Measurements from ENCODE around the gene AP4S1. TPM values are rescaled to one million over a fixed set of nuclear protein-coding genes. Genes with fewer than 3 reads are reported as not detected.
"Not testable (repeated sequence)": the region's sequence is repeated elsewhere in the genome, so short reads cannot be mapped to it uniquely, and the experiment has no call there.

AP4S1 gene
- total RNA-seq, 1 donor from 2014 or later = 24.4 TPM

DNA sequence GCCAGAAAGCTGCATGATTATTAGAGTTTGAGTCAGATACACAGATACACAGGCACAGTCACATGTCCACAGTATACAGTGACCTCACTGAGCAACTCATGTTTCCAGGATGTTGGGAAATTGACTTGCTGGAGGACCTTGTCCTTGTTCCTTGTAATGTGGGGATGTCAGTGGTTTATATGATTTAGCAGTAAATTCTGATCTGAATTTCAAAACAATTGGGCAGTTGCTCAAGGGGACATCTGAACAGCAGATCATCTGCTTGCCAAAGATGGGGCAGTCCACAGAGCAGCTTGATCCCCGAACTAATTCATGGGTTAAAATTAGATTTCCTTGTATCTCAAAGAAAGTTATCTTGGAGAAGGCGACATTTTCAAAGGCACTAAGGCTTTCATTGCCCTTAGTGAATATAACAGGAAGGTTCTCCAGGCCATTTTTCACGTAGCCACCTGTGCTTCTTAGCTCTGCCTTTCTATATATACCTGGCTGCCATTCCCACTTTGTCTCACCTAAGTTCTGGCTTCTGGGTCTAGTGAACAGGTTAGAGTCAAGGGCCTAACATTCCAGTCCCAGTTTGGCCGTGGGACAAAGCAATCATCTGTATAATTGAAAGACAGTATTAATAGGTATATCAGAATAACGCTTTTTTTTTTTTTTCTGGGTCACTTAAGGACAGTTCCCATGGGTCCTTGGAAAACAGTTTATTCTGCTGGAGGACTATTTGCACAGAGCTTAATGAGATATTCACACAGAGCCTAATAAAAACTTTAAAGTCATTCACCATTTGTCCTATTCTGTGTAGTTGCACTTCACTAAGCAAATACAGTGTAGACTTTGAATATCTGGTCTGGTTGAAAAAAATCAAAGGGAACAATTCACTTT lies 65.7 kb downstream of the AP4S1 start:
- Histone ChIP-seq H3K79me2 (ENCODE audit: low read depth) (no peaks in the 10 kb centered on the region), H3K9me3 (ENCODE audit: low read depth) (no peaks in the 10 kb centered on the region), H2AFZ (replicated peaks) (no peak overlapping the region), H3K9ac (no peak overlapping the region), H3K4me3 (no peak overlapping the region), H3K36me3 (no peaks in the 10 kb centered on the region), H3K4me1 (no peaks in the 10 kb centered on the region), H3K27ac (no peak overlapping the region), H3K4me2 (no peak overlapping the region), H4K20me1 (ENCODE audit: low read depth) (no peaks in the 10 kb centered on the region), H3F3A (ENCODE audit: low read depth) (no peaks in the 10 kb centered on the region), H3K27me3 (no peaks in the 10 kb centered on the region)
- Mint-ChIP-seq H3K27me3 (ENCODE audit: insufficient read depth, low read depth) (no peaks in the 10 kb centered on the region), H3K27ac (no peak overlapping the region), H3K4me3 (no peak overlapping the region), H3K36me3 (peaks cover 2% of the 10 kb centered on the region), H3K9me3 (no peaks in the 10 kb centered on the region), H3K4me1 (no peaks in the 10 kb centered on the region)
- TF ChIP-seq EZH2phosphoT487 (IDR thresholded peaks at IDR 0.05) (no peak), EZH2 (IDR thresholded peaks at IDR 0.05) (no peak)
- TF ChIP-seq, protein P1, sequence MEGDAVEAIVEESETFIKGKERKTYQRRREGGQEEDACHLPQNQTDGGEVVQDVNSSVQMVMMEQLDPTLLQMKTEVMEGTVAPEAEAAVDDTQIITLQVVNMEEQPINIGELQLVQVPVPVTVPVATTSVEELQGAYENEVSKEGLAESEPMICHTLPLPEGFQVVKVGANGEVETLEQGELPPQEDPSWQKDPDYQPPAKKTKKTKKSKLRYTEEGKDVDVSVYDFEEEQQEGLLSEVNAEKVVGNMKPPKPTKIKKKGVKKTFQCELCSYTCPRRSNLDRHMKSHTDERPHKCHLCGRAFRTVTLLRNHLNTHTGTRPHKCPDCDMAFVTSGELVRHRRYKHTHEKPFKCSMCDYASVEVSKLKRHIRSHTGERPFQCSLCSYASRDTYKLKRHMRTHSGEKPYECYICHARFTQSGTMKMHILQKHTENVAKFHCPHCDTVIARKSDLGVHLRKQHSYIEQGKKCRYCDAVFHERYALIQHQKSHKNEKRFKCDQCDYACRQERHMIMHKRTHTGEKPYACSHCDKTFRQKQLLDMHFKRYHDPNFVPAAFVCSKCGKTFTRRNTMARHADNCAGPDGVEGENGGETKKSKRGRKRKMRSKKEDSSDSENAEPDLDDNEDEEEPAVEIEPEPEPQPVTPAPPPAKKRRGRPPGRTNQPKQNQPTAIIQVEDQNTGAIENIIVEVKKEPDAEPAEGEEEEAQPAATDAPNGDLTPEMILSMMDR (IDR thresholded peaks at IDR 0.05) = no peak
- no peak for DNase-seq (ENCODE audit: low spot score)

DNA sequence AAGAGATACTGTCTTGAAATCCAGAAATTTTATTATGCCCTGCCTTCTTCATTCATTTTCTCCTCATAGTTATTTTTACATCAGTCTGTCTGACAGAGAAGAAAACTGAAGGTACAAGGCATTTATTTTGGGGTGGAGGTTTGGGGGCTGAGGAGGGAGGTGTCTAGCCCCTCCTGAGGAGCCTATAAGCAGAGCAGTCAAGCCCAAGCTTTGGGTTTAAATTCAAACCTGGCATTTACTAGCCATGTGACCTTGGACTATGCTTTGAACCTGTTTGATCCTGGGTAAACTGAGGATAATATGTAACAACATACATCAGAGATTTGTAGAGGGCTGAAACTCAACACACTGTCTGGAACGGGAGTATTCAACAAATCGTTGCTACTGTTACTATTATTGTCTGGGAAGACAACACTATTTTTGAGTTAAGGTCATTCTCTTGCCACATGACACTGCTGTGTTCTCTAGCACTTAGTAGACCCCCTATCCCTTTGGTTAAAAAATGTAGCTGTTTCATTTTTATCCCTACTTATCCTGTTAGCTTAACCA lies 66.8 kb downstream of the AP4S1 start:
- DNase-seq (ENCODE audit: low spot score) = no peak
- no peaks in the 10 kb centered on the region for H3K4me1 Mint-ChIP-seq
- no peak overlapping the region for H3K4me2 ChIP-seq
- H3K9ac ChIP-seq = no peak overlapping the region
- H3K79me2 ChIP-seq (ENCODE audit: low read depth) = no peaks in the 10 kb centered on the region
- H3K27me3 ChIP-seq = no peaks in the 10 kb centered on the region
- no peaks in the 10 kb centered on the region for H3K9me3 Mint-ChIP-seq
- H3K27ac ChIP-seq = no peak overlapping the region
- H3K27ac Mint-ChIP-seq = no peak overlapping the region
- H3K4me3 ChIP-seq = no peak overlapping the region
- H3F3A ChIP-seq (ENCODE audit: low read depth) = no peaks in the 10 kb centered on the region
- TF ChIP-seq EZH2phosphoT487 (IDR thresholded peaks at IDR 0.05) (no peak), EZH2 (IDR thresholded peaks at IDR 0.05) (no peak)
- TF ChIP-seq, protein P1 (IDR thresholded peaks at IDR 0.05) = no peak
- no peak overlapping the region for H3K4me3 Mint-ChIP-seq
- H2AFZ ChIP-seq (replicated peaks) = no peak overlapping the region
- H3K36me3 ChIP-seq = no peaks in the 10 kb centered on the region
- H3K36me3 Mint-ChIP-seq = peaks cover 2% of the 10 kb centered on the region
- no peaks in the 10 kb centered on the region for H3K27me3 Mint-ChIP-seq (ENCODE audit: insufficient read depth, low read depth)
- H3K4me1 ChIP-seq = no peaks in the 10 kb centered on the region
- H3K9me3 ChIP-seq (ENCODE audit: low read depth) = no peaks in the 10 kb centered on the region
- H4K20me1 ChIP-seq (ENCODE audit: low read depth) = no peaks in the 10 kb centered on the region

DNA sequence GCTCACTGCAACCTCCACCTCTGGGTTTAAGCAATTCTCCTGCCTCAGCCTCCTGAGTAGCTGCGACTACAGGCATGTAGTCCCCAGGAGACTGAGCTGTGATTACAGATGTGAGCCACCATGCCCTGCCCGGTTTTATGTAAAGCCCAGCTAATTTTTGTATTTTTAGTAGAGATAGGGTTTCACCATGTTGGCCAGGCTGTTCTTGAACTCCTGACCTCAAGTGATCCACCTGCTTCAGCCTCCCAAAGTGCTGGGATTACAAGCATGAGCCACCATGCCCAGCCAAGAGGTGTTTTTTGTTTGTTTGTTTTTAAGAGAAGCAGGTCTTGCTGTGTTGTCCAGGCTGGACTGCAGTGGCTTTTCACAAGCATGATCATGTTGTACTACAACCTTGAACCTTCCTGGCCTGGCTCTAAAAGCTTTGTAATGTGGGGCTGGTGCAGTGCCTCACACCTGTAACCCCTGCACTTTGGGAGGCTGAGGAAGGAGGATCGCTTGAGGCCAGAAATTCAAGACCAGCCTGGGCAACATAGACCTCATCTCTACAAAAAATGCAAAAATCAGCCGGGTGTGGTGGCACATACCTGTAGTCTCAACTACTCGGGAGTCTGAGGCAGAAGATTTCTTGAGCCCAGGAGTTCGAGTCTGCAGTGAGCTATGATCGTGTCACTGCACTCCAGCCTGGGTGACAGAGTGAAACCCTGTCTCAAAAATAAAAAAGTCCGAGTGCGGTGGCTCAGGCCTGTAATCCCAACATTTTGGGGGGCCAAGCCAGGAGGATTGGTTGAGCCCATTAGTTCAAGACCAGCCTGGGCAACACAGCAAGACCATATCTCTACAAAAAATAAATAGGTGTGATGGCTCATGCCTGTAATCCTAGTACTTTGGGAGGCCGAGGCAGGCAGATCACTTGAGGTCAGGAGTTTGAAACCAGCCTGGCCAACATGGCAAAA lies 68.7 kb downstream of the AP4S1 start:
- not testable (repeated sequence) for DNase-seq (ENCODE audit: low spot score); H4K20me1 ChIP-seq (ENCODE audit: low read depth); H3K27ac Mint-ChIP-seq; H3K27me3 Mint-ChIP-seq (ENCODE audit: insufficient read depth, low read depth); H3F3A ChIP-seq (ENCODE audit: low read depth); H3K4me1 ChIP-seq; H3K36me3 ChIP-seq; H3K9me3 Mint-ChIP-seq; H3K27ac ChIP-seq; H3K27me3 ChIP-seq; H2AFZ ChIP-seq (replicated peaks); H3K4me1 Mint-ChIP-seq; H3K9ac ChIP-seq; H3K79me2 ChIP-seq (ENCODE audit: low read depth); H3K4me3 Mint-ChIP-seq; H3K9me3 ChIP-seq (ENCODE audit: low read depth); H3K4me2 ChIP-seq; H3K4me3 ChIP-seq
- H3K36me3 Mint-ChIP-seq = peaks cover 12% of the 10 kb centered on the region

DNA sequence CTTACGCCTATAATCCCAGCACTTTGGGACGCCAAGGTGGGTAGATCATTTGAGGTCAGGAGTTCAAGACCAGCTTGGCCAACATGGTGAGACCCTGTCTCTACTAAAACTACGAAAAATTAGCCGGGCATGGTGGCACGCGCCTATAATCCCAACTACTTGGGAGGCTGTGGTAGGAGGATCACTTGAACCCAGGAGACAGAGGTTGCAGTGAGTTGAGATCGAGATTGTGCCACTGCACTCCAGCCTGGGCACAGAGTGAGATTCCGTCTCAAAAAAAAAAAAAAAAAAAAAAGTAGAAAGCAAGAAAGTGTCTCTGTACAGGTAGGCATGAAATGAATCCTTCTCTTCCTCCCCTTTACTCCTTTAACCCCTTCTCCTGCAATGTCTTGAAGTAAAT lies 70.4 kb downstream of the AP4S1 start:
- not testable (repeated sequence) for H3K27me3 ChIP-seq; H3K36me3 ChIP-seq; H3K9me3 Mint-ChIP-seq; H3K4me1 Mint-ChIP-seq; H3K4me2 ChIP-seq; H3K9me3 ChIP-seq (ENCODE audit: low read depth); H3F3A ChIP-seq (ENCODE audit: low read depth); H3K27ac ChIP-seq; H3K9ac ChIP-seq; H2AFZ ChIP-seq (replicated peaks); H3K4me3 Mint-ChIP-seq; DNase-seq (ENCODE audit: low spot score); H3K79me2 ChIP-seq (ENCODE audit: low read depth); H4K20me1 ChIP-seq (ENCODE audit: low read depth); H3K4me3 ChIP-seq; H3K27ac Mint-ChIP-seq; H3K4me1 ChIP-seq; H3K27me3 Mint-ChIP-seq (ENCODE audit: insufficient read depth, low read depth)
- peaks cover 19% of the 10 kb centered on the region for H3K36me3 Mint-ChIP-seq
